ENCODE results near the gene C19orf73. TPM values are rescaled to one million over a fixed set of nuclear protein-coding genes. Genes with fewer than 3 reads are reported as not detected.

Gene C19orf73
- total RNA-seq, 1 experiment from 2014 or later = 1.4 TPM

GRCh38 chr19:49154279-49154678, 35.3 kb upstream of the C19orf73 start:
- Histone ChIP-seq H3K27me3 (ENCODE audit: control insufficient read depth, insufficient read depth, low read length) (no peaks in the 10 kb centered on the region), H3K36me3 (ENCODE audit: control insufficient read depth, insufficient read depth, low read length) (no peaks in the 10 kb centered on the region; the same call in 1 of the 2 replicates), H3K9me3 (ENCODE audit: control insufficient read depth, insufficient read depth, low read depth, low read length) (no peaks in the 10 kb centered on the region), H3K4me3 (ENCODE audit: low read depth in 2 of 2, low read length in 2 of 2) (no peak overlapping the region), H3K27ac (ENCODE audit: low read length) (no peak overlapping the region), H3K4me1 (ENCODE audit: control insufficient read depth, insufficient read depth, low read length) (peaks cover 4% of the 10 kb centered on the region)
- in situ Hi-C loops (cut with HindIII; ENCODE audit: low pct_unique_long_range_greater_than_20kb, low sequenced_read_pairs) = no loop called here
- ChIA-PET CTCF (no interaction called here), POLR2A (no interaction called here)
- DNase-seq (ENCODE audit: low read depth, low spot score) (no peak), ATAC-seq (no peak)
- TF ChIP-seq CTCF (IDR thresholded peaks at IDR 0.05) = no peak
- no peak for TF ChIP-seq REST (IDR thresholded peaks at IDR 0.05; ENCODE audit: insufficient read depth in 1 of 2, low read depth in 2 of 2, low read length in 1 of 2)
- no peak for TF ChIP-seq SIN3A (IDR thresholded peaks at IDR 0.05; ENCODE audit: borderline replicate concordance, insufficient read depth, low read depth, low read length)
- no peak for TF ChIP-seq POLR2AphosphoS5 (IDR thresholded peaks at IDR 0.05; ENCODE audit: low read depth, low read length)
- TF ChIP-seq TCF7L2 (IDR thresholded peaks at IDR 0.05; ENCODE audit: low read depth, low read length) = no peak
- BruUV-seq (replicated peaks) = no TSS peak
- intact Hi-C loops (cut with micrococcal nuclease; ENCODE audit: unreplicated experiment) = no loop called here

- BruUV-seq (replicated peaks) = no TSS peak
- ChIA-PET POLR2A (no interaction called here), CTCF (no interaction called here)
- Histone ChIP-seq H3K4me1 (ENCODE audit: control insufficient read depth, insufficient read depth, low read length) (no peaks in the 10 kb centered on the region; the same call in none of the 2 replicates), H3K9me3 (ENCODE audit: control insufficient read depth, insufficient read depth, low read depth, low read length) (no peaks in the 10 kb centered on the region), H3K36me3 (ENCODE audit: control insufficient read depth, insufficient read depth, low read length) (no peaks in the 10 kb centered on the region; the same call in 1 of the 2 replicates), H3K4me3 (ENCODE audit: low read depth in 2 of 2, low read length in 2 of 2) (no peak overlapping the region), H3K27ac (ENCODE audit: low read length) (no peak overlapping the region), H3K27me3 (ENCODE audit: control insufficient read depth, insufficient read depth, low read length) (no peaks in the 10 kb centered on the region)
- ATAC-seq (no peak), DNase-seq (ENCODE audit: low read depth, low spot score) (no peak)
- in situ Hi-C loops (cut with HindIII; ENCODE audit: low pct_unique_long_range_greater_than_20kb, low sequenced_read_pairs) = no loop called here
- TF ChIP-seq POLR2AphosphoS5 (IDR thresholded peaks at IDR 0.05; ENCODE audit: low read depth, low read length) = no peak
- no peak for TF ChIP-seq TCF7L2 (IDR thresholded peaks at IDR 0.05; ENCODE audit: low read depth, low read length)
- TF ChIP-seq REST (IDR thresholded peaks at IDR 0.05; ENCODE audit: insufficient read depth in 1 of 2, low read depth in 2 of 2, low read length in 1 of 2) = no peak
- no peak for TF ChIP-seq SIN3A (IDR thresholded peaks at IDR 0.05; ENCODE audit: borderline replicate concordance, insufficient read depth, low read depth, low read length)
- no peak for TF ChIP-seq CTCF (IDR thresholded peaks at IDR 0.05)
- intact Hi-C loops (cut with micrococcal nuclease; ENCODE audit: unreplicated experiment) = no loop called here
Measured at GRCh38 chr19:49153167-49153809, 34.3 kb upstream of the C19orf73 start.
